ENCODE measurements around the gene PC.
A peak's percentile ranks its signal among the peaks of the same experiment; 100 is the strongest.
"Not testable (repeated sequence)": the region's sequence is repeated elsewhere in the genome, so short reads cannot be mapped to it uniquely, and the experiment has no call there.

Gene PC

DNA sequence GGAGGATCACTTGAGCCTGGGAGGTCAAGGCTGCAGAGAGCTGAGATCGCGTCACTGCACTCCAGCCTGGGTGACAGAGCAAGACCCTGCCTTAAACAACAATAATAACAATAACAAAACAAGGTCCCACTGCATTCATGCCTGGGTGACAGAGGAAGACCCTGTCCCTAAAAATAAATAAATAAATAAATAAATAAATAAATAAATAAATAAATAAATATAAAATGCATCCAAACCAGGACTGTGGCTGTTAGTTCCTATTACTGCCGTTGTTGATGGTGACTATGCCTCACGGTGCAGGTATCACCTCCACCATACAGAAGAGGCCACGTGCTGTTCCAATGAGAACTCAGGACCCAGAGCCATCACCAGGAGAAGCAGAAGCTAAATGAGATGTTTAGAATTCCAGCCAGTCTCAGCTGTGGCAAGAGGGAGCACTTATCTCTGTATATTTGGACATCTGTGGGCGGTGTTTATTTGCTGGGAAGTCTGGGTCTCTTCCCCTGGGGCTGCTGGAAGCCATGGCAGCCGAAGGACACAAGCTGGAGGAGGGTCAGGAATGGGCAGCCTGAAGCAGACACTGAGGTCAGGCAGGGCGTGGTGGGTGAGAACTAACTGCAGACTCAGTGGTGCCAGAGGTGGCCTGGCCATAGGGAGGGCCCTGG, 38.6 kb upstream of the PC start:
- no peak overlapping the region for H3K27ac ChIP-seq (ENCODE audit: low read depth in 2 of 2, low read length in 2 of 2)
- no peak overlapping the region for H3K4me3 ChIP-seq (ENCODE audit: low read length in 2 of 2)

DNA sequence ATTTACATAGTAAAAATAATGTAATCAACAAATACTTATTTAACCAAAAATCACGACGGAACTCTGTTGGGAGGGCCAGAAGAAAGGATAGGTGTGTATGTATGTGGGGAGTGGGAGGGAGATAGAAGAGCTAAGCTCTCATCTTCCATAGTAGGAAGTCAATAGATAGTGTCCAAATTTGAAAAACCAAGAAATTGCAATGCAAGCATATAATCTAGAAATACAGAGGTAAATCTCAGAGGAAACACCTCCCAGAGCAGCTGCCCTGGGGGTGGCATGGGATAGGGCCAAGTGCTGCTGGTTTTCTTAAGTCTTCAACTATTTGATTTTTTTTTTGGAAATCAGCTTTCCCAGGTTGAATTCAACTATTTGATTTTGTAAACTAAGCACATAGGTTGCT, 33.9 kb upstream of the PC start:
- H3K4me3 ChIP-seq (ENCODE audit: low read length in 2 of 2), result no peak overlapping the region
- no peaks in the 10 kb centered on the region for H3K4me1 ChIP-seq (ENCODE audit: control insufficient read depth in 2 of 2, insufficient read depth in 2 of 2, low read length in 2 of 2)
- H3K36me3 ChIP-seq (ENCODE audit: control insufficient read depth in 2 of 2, insufficient read depth in 2 of 2, low read length in 2 of 2), result no peaks in the 10 kb centered on the region
- peaks cover 0 to 2% of the 10 kb centered on the region in 2 donors for H3K27me3 ChIP-seq (ENCODE audit: control insufficient read depth in 2 of 2, insufficient read depth in 2 of 2, low read length in 2 of 2)
- no peak overlapping the region for H3K9ac ChIP-seq (ENCODE audit: low read depth in 1 of 2, low read length in 2 of 2)
- no peaks in the 10 kb centered on the region for H3K9me3 ChIP-seq (ENCODE audit: control insufficient read depth in 2 of 2, low read length in 2 of 2)
- no peak overlapping the region for H3K27ac ChIP-seq (ENCODE audit: low read depth in 2 of 2, low read length in 2 of 2)

More for the DNA sequence above, 38.6 kb upstream of the PC start:
- Histone ChIP-seq H3K9ac (ENCODE audit: low read depth in 1 of 2, low read length in 2 of 2) (no peak overlapping the region), H3K27me3 (ENCODE audit: control insufficient read depth in 2 of 2, insufficient read depth in 2 of 2, low read length in 2 of 2) (no peaks in the 10 kb centered on the region), H3K9me3 (ENCODE audit: control insufficient read depth in 2 of 2, low read length in 2 of 2) (no peaks in the 10 kb centered on the region), H3K4me1 (ENCODE audit: control insufficient read depth in 2 of 2, insufficient read depth in 2 of 2, low read length in 2 of 2) (no peaks in the 10 kb centered on the region), H3K36me3 (ENCODE audit: control insufficient read depth in 2 of 2, insufficient read depth in 2 of 2, low read length in 2 of 2) (no peaks in the 10 kb centered on the region)

DNA sequence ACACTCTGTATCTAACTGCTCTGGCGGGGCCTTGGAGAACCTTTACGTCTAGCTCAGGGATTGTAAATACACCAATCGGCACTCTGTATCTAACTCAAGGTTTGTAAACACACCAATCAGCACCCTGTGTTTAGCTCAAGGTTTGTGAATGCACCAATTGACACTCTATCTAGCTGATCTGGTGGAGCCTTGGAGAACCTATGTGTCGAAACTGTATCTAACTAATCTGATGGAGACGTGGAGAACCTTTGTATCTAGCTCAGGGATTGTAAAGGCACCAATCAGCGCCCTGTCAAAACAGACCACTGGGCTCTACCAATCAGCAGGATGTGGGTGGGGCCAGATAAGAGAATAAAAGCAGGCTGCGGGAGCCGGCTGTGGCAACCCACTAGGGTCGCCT, 31.2 kb upstream of the PC start:
- not testable (repeated sequence) for H3K9me3 ChIP-seq (ENCODE audit: control insufficient read depth in 2 of 2, low read length in 2 of 2); H3K9ac ChIP-seq (ENCODE audit: low read depth in 1 of 2, low read length in 2 of 2); H3K4me1 ChIP-seq (ENCODE audit: control insufficient read depth in 2 of 2, insufficient read depth in 2 of 2, low read length in 2 of 2); H3K4me3 ChIP-seq (ENCODE audit: low read length in 2 of 2); H3K27me3 ChIP-seq (ENCODE audit: control insufficient read depth in 2 of 2, insufficient read depth in 2 of 2, low read length in 2 of 2); H3K36me3 ChIP-seq (ENCODE audit: control insufficient read depth in 2 of 2, insufficient read depth in 2 of 2, low read length in 2 of 2); H3K27ac ChIP-seq (ENCODE audit: low read depth in 2 of 2, low read length in 2 of 2)

DNA sequence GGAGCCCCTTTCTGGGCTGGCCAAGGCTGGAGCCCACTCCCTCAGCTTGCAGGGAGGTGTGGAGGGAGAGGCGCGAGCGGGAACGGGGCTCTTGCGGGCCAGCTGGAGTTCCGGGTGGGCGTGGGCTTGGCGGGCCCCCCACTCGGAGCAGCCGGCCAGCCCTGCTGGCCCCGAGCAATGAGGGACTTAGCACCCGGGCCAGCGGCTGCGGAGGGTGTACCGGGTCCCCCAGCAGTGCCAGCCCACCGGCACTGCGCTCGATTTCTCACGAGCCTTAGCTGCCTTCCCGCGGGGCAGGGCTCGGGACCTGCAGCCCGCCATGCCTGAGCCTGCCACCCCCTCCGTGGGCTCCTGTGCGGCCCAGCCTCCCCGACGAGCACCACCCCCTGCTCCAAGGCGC, 30.6 kb upstream of the PC start:
- H3K9ac ChIP-seq (ENCODE audit: low read depth in 1 of 2, low read length in 2 of 2); H3K36me3 ChIP-seq (ENCODE audit: control insufficient read depth in 2 of 2, insufficient read depth in 2 of 2, low read length in 2 of 2); H3K27ac ChIP-seq (ENCODE audit: low read depth in 2 of 2, low read length in 2 of 2); H3K4me1 ChIP-seq (ENCODE audit: control insufficient read depth in 2 of 2, insufficient read depth in 2 of 2, low read length in 2 of 2); H3K9me3 ChIP-seq (ENCODE audit: control insufficient read depth in 2 of 2, low read length in 2 of 2); H3K4me3 ChIP-seq (ENCODE audit: low read length in 2 of 2); H3K27me3 ChIP-seq (ENCODE audit: control insufficient read depth in 2 of 2, insufficient read depth in 2 of 2, low read length in 2 of 2): not testable (repeated sequence)

DNA sequence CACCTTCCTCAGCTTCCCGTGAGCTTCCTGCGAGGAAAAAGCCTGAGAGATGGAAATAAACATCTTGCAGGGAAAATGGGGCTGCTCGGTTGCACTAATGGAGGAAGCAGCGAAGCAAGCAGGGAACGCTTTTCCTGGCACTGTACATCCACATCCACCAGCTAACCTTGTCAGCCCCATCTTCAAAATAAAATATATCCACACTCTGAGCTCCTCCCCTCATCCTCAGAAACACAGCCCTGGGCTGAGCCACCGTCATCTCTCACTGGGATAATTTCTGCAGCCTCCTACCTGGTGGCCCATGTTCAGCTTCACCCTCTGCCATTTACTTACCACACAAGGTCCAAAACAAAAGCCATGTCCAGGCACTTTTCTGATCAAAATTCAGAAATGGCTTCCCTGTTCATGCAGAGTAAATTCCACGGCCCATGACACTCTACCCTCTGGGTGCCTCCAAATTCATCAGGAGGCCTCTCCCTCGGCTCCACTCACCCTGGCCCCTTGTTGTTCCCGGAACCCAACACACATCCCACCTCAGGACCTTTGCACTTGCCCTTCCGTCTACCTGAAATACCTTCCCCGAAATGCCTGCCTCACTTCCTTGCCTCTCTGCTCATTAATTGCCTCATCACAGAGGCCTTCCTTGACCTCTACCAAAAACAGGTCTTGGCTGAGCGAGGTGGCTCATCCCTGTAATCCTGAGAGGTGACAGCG, 29.9 kb upstream of the PC start:
- no peak overlapping the region for H3K4me3 ChIP-seq (ENCODE audit: low read length in 2 of 2)
- H3K36me3 ChIP-seq (ENCODE audit: control insufficient read depth in 2 of 2, insufficient read depth in 2 of 2, low read length in 2 of 2), result no peaks in the 10 kb centered on the region
- peaks cover 0 to 8% of the 10 kb centered on the region in 2 donors for H3K4me1 ChIP-seq (ENCODE audit: control insufficient read depth in 2 of 2, insufficient read depth in 2 of 2, low read length in 2 of 2)
- H3K27me3 ChIP-seq (ENCODE audit: control insufficient read depth in 2 of 2, insufficient read depth in 2 of 2, low read length in 2 of 2), result peaks cover 0 to 2% of the 10 kb centered on the region in 2 donors
- H3K9me3 ChIP-seq (ENCODE audit: control insufficient read depth in 2 of 2, low read length in 2 of 2), result no peaks in the 10 kb centered on the region
- H3K27ac ChIP-seq (ENCODE audit: low read depth in 2 of 2, low read length in 2 of 2), result no peak overlapping the region
- no peak overlapping the region for H3K9ac ChIP-seq (ENCODE audit: low read depth in 1 of 2, low read length in 2 of 2)

DNA sequence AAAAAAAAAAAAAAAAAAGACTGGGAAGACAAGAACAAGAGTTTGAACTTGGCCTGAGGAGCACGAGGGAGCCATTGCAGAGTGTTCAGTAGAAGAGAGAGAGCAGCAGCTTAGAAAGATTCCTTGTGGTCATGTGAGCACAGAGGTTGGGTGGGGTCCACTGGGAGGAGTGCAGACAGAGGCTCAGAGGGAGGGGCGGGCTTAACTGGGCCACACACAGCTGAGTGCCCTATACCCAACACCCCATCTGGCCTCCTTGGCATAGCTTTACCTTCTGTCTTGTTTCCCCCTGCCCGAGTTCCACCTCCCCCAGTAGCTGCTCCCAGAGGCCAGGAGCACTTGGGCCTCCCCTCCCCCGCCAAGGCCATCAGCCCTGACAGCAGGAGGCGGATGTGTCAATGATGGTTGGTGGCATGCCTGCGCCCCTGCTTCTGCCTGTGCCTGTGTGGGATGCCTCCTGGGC, 29.0 kb upstream of the PC start:
- H3K36me3 ChIP-seq (ENCODE audit: control insufficient read depth in 2 of 2, insufficient read depth in 2 of 2, low read length in 2 of 2), result no peaks in the 10 kb centered on the region
- no peaks in the 10 kb centered on the region for H3K9me3 ChIP-seq (ENCODE audit: control insufficient read depth in 2 of 2, low read length in 2 of 2)
- no peak overlapping the region for H3K9ac ChIP-seq (ENCODE audit: low read depth in 1 of 2, low read length in 2 of 2)
- H3K4me1 ChIP-seq (ENCODE audit: control insufficient read depth in 2 of 2, insufficient read depth in 2 of 2, low read length in 2 of 2), result peaks cover 0 to 10% of the 10 kb centered on the region in 2 donors
- no peak overlapping the region for H3K27ac ChIP-seq (ENCODE audit: low read depth in 2 of 2, low read length in 2 of 2)
- H3K27me3 ChIP-seq (ENCODE audit: control insufficient read depth in 2 of 2, insufficient read depth in 2 of 2, low read length in 2 of 2), result peaks cover 0 to 2% of the 10 kb centered on the region in 2 donors
- no peak overlapping the region for H3K4me3 ChIP-seq (ENCODE audit: low read length in 2 of 2)

DNA sequence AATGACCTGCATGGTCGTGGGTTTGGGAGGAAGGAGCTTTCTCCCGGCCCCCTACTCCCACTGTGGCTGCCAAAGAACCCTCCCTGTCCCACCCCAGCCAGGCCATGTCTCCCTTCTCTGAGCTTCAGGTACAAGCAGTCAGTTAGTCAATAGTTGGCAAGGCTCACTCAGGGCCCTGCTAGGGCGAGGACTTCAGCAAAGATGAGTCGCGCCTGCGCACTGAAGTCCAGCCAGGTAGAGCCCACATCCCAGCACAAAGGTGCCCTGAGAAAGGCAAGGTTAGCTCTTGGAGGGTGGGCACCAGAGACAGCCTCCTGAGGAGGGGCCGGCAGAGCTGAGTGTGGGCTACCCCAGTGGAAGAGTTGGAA, 28.0 kb upstream of the PC start:
- Histone ChIP-seq H3K27me3 (ENCODE audit: control insufficient read depth in 2 of 2, insufficient read depth in 2 of 2, low read length in 2 of 2) (peaks cover 0 to 2% of the 10 kb centered on the region in 2 donors), H3K4me1 (ENCODE audit: control insufficient read depth in 2 of 2, insufficient read depth in 2 of 2, low read length in 2 of 2) (peaks cover 0 to 17% of the 10 kb centered on the region in 2 donors), H3K9me3 (ENCODE audit: control insufficient read depth in 2 of 2, low read length in 2 of 2) (no peaks in the 10 kb centered on the region), H3K9ac (ENCODE audit: low read depth in 1 of 2, low read length in 2 of 2) (no peak overlapping the region), H3K27ac (ENCODE audit: low read depth in 2 of 2, low read length in 2 of 2) (no peak overlapping the region), H3K4me3 (ENCODE audit: low read length in 2 of 2) (no peak overlapping the region), H3K36me3 (ENCODE audit: control insufficient read depth in 2 of 2, insufficient read depth in 2 of 2, low read length in 2 of 2) (no peaks in the 10 kb centered on the region)

DNA sequence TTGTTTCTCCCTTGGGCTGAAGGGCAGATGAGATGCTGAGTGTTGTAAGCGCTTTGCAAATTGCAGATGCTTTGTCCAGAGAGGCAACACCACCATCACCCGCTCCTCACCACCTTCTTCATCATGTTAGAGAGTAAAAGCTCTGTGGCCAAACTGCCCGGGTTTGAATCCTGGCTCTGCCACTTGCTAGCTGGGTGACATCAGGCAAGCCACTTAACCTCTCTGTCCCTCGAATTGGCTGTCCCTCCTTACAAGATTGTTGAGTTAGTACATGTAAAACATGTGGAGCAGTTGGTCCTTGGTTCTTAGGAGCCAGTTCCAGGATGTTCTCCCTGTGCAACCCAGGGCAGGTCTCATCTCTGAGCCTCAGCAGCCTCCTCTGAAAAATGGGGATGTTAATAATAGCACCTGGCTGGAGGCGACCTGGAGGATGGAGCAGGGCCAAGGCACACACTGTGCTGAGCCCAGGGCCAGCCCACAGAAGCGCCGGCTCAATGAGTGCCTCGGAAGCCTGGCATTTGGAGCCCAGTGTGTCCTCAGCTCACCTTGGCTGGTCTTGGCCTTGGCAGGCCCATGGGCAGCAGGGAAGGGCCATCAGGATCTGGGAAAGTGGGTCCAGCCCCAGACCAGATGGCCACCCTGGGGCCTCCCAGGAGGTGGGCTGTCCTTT, 27.5 kb upstream of the PC start:
- Histone ChIP-seq H3K36me3 (ENCODE audit: control insufficient read depth in 2 of 2, insufficient read depth in 2 of 2, low read length in 2 of 2) (no peaks in the 10 kb centered on the region), H3K9ac (ENCODE audit: low read depth in 1 of 2, low read length in 2 of 2) (no peak overlapping the region), H3K9me3 (ENCODE audit: control insufficient read depth in 2 of 2, low read length in 2 of 2) (no peaks in the 10 kb centered on the region), H3K27ac (ENCODE audit: low read depth in 2 of 2, low read length in 2 of 2) (no peak overlapping the region), H3K4me1 (ENCODE audit: control insufficient read depth in 2 of 2, insufficient read depth in 2 of 2, low read length in 2 of 2) (peaks cover 0 to 17% of the 10 kb centered on the region in 2 donors), H3K27me3 (ENCODE audit: control insufficient read depth in 2 of 2, insufficient read depth in 2 of 2, low read length in 2 of 2) (peaks cover 0 to 2% of the 10 kb centered on the region in 2 donors), H3K4me3 (ENCODE audit: low read length in 2 of 2) (no peak overlapping the region)

DNA sequence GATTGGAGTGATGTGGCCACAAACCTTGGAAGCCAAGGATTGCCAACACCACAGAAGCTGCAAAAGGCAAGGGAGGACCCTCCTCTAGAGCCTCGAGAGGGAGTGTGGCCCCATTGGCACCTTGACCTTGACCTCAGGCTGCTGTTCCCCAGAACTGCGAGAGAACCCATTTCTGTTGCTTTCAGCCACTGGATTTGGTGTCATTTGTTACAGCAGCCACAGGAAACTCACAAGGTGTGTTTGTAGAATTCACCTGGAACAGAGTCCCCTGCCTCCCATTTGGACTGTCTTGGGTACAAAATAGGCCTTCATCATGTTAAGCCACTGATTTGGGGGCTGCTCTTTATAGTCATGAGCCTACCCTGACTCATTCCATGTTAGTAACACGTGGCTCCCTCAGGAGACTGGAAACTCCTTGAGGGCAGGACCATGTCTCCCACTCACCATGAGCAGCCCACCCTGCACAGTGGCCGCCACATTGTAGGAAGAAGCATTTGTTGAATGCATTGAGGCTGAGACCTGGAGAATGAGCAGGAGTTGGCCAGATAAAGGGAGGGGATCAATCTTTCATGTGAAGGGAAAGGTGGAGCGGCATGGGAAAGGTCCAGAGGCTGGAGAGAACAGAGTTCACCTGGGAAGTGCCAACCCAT, 25.2 kb upstream of the PC start:
- Histone ChIP-seq H3K36me3 (ENCODE audit: control insufficient read depth in 2 of 2, insufficient read depth in 2 of 2, low read length in 2 of 2) (no peaks in the 10 kb centered on the region), H3K4me3 (ENCODE audit: low read length in 2 of 2) (no peak overlapping the region), H3K9ac (ENCODE audit: low read depth in 1 of 2, low read length in 2 of 2) (no peak overlapping the region), H3K4me1 (ENCODE audit: control insufficient read depth in 2 of 2, insufficient read depth in 2 of 2, low read length in 2 of 2) (peaks cover 0 to 17% of the 10 kb centered on the region in 2 donors), H3K27me3 (ENCODE audit: control insufficient read depth in 2 of 2, insufficient read depth in 2 of 2, low read length in 2 of 2) (no peaks in the 10 kb centered on the region), H3K27ac (ENCODE audit: low read depth in 2 of 2, low read length in 2 of 2) (peak overlapping the region in 1 of 2 donors; percentile 38), H3K9me3 (ENCODE audit: control insufficient read depth in 2 of 2, low read length in 2 of 2) (no peaks in the 10 kb centered on the region)
